ENCODE results near the gene SPAG16. TPM values are rescaled to one million over a fixed set of nuclear protein-coding genes. Genes with fewer than 3 reads are reported as not detected.

Gene SPAG16
- total RNA-seq, 1 experiment from 2014 or later, result 16.0 TPM

GRCh38 chr2:213789940-213790339, 505.7 kb downstream of the SPAG16 start (continued):
- TF ChIP-seq E2F4 (CRISPR knock-in tag; IDR thresholded peaks at IDR 0.05; ENCODE audit: borderline replicate concordance, low read depth), result no peak
- no peak for TF ChIP-seq E2F1 (CRISPR knock-in tag; IDR thresholded peaks at IDR 0.05)
- no peak for TF ChIP-seq NFATC4 (CRISPR knock-in tag; IDR thresholded peaks at IDR 0.05)

- DNase-seq (ENCODE audit: low spot score), result no peak
- Mint-ChIP-seq H3K27ac (no peak overlapping the region), H3K9me3 (0 out of 2 replicates have a peak, but pooled peaks cover 4% of the 10 kb centered on the region), H3K27me3 (ENCODE audit: low read depth) (no peaks in the 10 kb centered on the region), H3K4me3 (no peak overlapping the region), H3K4me1 (peaks cover 3% of the 10 kb centered on the region; the same call in 1 of the 2 replicates), H3K36me3 (no peaks in the 10 kb centered on the region)
- ChIA-PET POLR2A (no interaction called here), CTCF (no interaction called here)
- no peak for ATAC-seq
- TF ChIP-seq GABPB1 (CRISPR knock-in tag; IDR thresholded peaks at IDR 0.05), result no peak
- TF ChIP-seq USF1 (CRISPR knock-in tag; IDR thresholded peaks at IDR 0.05), result no peak
- TF ChIP-seq ZSCAN18 (CRISPR knock-in tag; IDR thresholded peaks at IDR 0.05), result no peak
- no peak for TF ChIP-seq OVOL2 (CRISPR knock-in tag; IDR thresholded peaks at IDR 0.05; ENCODE audit: borderline replicate concordance)
- TF ChIP-seq ELF4 (CRISPR knock-in tag; IDR thresholded peaks at IDR 0.05; ENCODE audit: low read depth), result no peak
- TF ChIP-seq ZNF138 (CRISPR knock-in tag; conservative IDR thresholded peaks at IDR 0.05), result no peak
- TF ChIP-seq NFYB (CRISPR knock-in tag; conservative IDR thresholded peaks at IDR 0.05; ENCODE audit: low read depth), result no peak
- TF ChIP-seq ATF1 (CRISPR knock-in tag; IDR thresholded peaks at IDR 0.05), result no peak
- no peak for TF ChIP-seq ZNF232 (CRISPR knock-in tag; IDR thresholded peaks at IDR 0.05)
- no peak for TF ChIP-seq NFATC4 (CRISPR knock-in tag; IDR thresholded peaks at IDR 0.05)
- TF ChIP-seq SP1 (CRISPR knock-in tag; conservative IDR thresholded peaks at IDR 0.05), result no peak
- TF ChIP-seq MLX (CRISPR knock-in tag; IDR thresholded peaks at IDR 0.05), result no peak
- TF ChIP-seq MAX (CRISPR knock-in tag; IDR thresholded peaks at IDR 0.05), result no peak
- TF ChIP-seq ATF2 (CRISPR knock-in tag; IDR thresholded peaks at IDR 0.05; ENCODE audit: borderline replicate concordance, low read depth), result no peak
- TF ChIP-seq PREB (CRISPR knock-in tag; IDR thresholded peaks at IDR 0.05; ENCODE audit: borderline replicate concordance), result no peak
Observed at GRCh38 chr2:213792045-213792444, 507.8 kb downstream of the SPAG16 start.
